Hepatocyte (in vitro differentiated cells): Measurements from ENCODE around the gene ICE1.

Experiments used
- CTCF ChIP-seq: fragments of 200-600 bp; sonication (generic); IDR thresholded peaks from 2 replicates; pipeline ENCODE4 v1.5.1; 2016; ENCODE audit warnings: antibody characterized with exemption, mild to moderate bottlenecking; ENCODE audit not compliant: poor library complexity
- EZH2 ChIP-seq: fragments of 200-600 bp; sonication (generic); IDR thresholded peaks from 2 replicates; pipeline ENCODE4 v1.6.1; 2016; ENCODE audit warnings: antibody characterized with exemption, mild to moderate bottlenecking, borderline replicate concordance

GRCh38 chr5:5451863-5452262 lies 29.4 kb downstream of the ICE1 start:
- no peak for TF ChIP-seq EZH2
- no peak for TF ChIP-seq CTCF
